ENCODE data around the gene PIP4K2C. TPM values are rescaled to one million over a fixed set of nuclear protein-coding genes. Genes with fewer than 3 reads are reported as not detected.

The PIP4K2C gene
- total RNA-seq, 1 experiment from 2014 or later: 48.7 TPM

DNA sequence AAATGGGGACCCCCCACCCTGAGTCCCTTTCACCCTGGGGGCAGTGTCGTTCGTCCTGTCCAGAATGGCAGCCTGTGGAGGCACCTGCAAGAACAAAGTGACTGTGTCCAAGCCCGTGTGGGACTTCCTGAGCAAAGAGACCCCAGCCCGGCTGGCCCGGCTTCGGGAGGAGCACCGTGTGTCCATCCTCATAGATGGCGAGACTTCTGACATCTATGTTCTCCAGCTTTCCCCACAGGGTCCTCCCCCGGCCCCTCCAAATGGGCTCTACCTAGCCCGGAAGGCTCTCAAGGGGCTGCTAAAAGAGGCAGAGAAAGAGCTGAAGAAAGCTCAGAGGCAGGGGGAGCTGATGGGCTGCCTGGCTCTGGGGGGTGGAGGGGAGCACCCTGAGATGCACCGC, 15.8 kb downstream of the PIP4K2C start:
- CTCF ChIA-PET: no interaction called here
- peaks cover 35% of the 10 kb centered on the region for H3K27me3 ChIP-seq (ENCODE audit: insufficient read depth, low read depth)
- POLR2A ChIA-PET (ENCODE audit: unreplicated experiment): no interaction called here

DNA sequence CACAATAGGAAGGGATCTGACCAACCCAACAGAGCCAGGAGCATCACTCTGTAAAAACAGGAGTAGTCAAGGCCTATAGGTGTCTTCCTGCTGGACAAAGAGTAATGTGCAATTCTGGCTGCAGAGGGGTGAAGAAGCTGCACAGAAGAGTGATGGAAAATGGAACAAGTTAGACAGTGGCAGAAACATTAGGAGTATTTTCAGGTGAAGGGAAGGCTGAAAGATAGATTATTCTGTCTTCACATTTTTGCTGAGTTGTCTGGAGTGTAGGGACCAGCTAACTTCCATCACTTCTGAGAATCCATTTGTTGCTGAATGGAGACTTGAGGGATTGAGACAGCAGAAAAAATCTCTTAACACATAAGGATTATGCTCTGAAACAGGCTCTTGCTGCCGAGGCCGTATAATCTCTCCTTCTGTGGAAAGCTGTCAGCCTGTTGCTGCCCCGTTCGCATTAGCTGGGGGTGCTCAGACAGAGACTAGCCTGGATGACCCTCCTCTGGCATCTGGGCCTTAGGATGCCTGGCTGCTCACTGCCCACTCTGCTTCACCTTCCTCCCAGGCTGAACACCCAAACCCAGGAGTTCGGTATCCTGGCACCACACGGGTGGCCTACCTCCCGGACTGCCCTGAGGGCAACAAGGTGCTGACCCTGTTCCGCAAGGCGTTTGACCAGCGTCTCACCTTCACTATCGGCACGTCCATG, 17.1 kb downstream of the PIP4K2C start:
- ChIA-PET POLR2A (ENCODE audit: unreplicated experiment) (no interaction called here), CTCF (interaction anchor here (0.7 kb wide), 1 partner anchor 41 kb away, joined by 3 read pairs; no protein-coding TSS in a partner anchor)
- Histone ChIP-seq H3K4me3 (no peak overlapping the region), H3K9me2 (ENCODE audit: insufficient read depth) (no peaks in the 10 kb centered on the region), H3K36me3 (ENCODE audit: low read depth) (no peaks in the 10 kb centered on the region), H3K27ac (no peak overlapping the region), H3K9me3 (ENCODE audit: insufficient read depth, low read depth) (no peaks in the 10 kb centered on the region), H3K79me2 (ENCODE audit: low read depth) (no peaks in the 10 kb centered on the region), H4K20me1 (ENCODE audit: insufficient read depth) (no peaks in the 10 kb centered on the region), H2AFZ (no peak overlapping the region), H3K27me3 (ENCODE audit: insufficient read depth, low read depth) (peaks cover 48% of the 10 kb centered on the region), H3K4me2 (no peak overlapping the region), H3K4me1 (replicated peaks; ENCODE audit: insufficient read depth) (no peaks in the 10 kb centered on the region), H3F3A (ENCODE audit: insufficient read depth, low read depth) (0 out of 2 replicates have a peak, but pooled peaks cover 3% of the 10 kb centered on the region)
- no peak for TF ChIP-seq EZH2 (IDR thresholded peaks at IDR 0.05; ENCODE audit: low read depth)
- TF ChIP-seq, protein P1, sequence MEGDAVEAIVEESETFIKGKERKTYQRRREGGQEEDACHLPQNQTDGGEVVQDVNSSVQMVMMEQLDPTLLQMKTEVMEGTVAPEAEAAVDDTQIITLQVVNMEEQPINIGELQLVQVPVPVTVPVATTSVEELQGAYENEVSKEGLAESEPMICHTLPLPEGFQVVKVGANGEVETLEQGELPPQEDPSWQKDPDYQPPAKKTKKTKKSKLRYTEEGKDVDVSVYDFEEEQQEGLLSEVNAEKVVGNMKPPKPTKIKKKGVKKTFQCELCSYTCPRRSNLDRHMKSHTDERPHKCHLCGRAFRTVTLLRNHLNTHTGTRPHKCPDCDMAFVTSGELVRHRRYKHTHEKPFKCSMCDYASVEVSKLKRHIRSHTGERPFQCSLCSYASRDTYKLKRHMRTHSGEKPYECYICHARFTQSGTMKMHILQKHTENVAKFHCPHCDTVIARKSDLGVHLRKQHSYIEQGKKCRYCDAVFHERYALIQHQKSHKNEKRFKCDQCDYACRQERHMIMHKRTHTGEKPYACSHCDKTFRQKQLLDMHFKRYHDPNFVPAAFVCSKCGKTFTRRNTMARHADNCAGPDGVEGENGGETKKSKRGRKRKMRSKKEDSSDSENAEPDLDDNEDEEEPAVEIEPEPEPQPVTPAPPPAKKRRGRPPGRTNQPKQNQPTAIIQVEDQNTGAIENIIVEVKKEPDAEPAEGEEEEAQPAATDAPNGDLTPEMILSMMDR (conservative IDR thresholded peaks at IDR 0.05): no peak
- BruUV-seq (replicated peaks): no TSS peak
- no peak for DNase-seq
- intact Hi-C loops (cut with micrococcal nuclease; ENCODE audit: unreplicated experiment): no loop called here

More for the DNA sequence above, 15.8 kb downstream of the PIP4K2C start:
- no peaks in the 10 kb centered on the region for H3K79me2 ChIP-seq (ENCODE audit: low read depth)
- no peak for DNase-seq
- no peaks in the 10 kb centered on the region for H3K36me3 ChIP-seq (ENCODE audit: low read depth)
- no peak overlapping the region for H3K4me2 ChIP-seq
- intact Hi-C loops (cut with micrococcal nuclease; ENCODE audit: unreplicated experiment): no loop called here
- H3K9me3 ChIP-seq (ENCODE audit: insufficient read depth, low read depth): no peaks in the 10 kb centered on the region
- no peaks in the 10 kb centered on the region for H3K9me2 ChIP-seq (ENCODE audit: insufficient read depth)
- TF ChIP-seq, protein P1 (conservative IDR thresholded peaks at IDR 0.05): no peak
- TF ChIP-seq EZH2 (IDR thresholded peaks at IDR 0.05; ENCODE audit: low read depth): no peak
- 0 out of 2 replicates have a peak, but pooled peaks cover 8% of the 10 kb centered on the region for H3F3A ChIP-seq (ENCODE audit: insufficient read depth, low read depth)
- H2AFZ ChIP-seq: no peak overlapping the region
- no peak overlapping the region for H3K4me3 ChIP-seq
- H3K4me1 ChIP-seq (replicated peaks; ENCODE audit: insufficient read depth): no peaks in the 10 kb centered on the region
- no TSS peak for BruUV-seq (replicated peaks)
- H4K20me1 ChIP-seq (ENCODE audit: insufficient read depth): no peaks in the 10 kb centered on the region
- no peak overlapping the region for H3K27ac ChIP-seq

DNA sequence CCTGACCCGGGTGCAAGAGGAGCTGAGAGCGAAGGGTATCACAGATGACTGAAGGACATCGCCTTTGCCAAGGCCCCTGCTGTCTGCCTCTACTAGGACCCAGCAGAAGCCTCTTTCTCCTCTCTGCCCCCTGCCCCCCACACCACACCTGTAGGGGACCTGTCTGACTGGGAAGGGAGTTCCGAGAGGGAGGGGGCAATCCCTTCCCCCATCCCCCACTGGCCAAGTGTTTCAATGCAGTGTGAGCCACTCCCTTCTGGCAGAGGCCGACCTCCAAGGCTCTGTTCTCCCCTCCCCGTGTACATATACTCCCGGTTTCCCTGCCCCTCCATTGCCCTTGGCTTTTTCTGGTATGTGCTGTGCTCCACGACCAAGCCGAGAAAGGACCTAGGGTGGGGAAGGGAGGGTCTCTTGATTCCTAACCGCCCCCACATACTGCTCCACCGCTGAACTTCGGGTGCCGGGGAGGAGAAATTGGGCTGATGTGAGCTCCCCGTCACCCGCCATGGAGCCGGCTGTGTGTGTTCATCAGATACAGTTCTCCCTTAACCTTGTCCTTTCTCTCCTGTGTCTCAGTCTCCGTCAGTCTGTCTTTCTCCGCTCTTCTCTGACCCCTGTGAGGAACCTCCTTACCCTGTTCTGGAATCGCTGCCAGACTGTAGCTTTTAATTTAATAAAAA, 18.2 kb downstream of the PIP4K2C start:
- Histone ChIP-seq H3F3A (ENCODE audit: insufficient read depth, low read depth) (no peaks in the 10 kb centered on the region), H3K9me3 (ENCODE audit: insufficient read depth, low read depth) (no peaks in the 10 kb centered on the region), H3K27me3 (ENCODE audit: insufficient read depth, low read depth) (peaks cover 59% of the 10 kb centered on the region), H3K4me3 (no peak overlapping the region), H3K9me2 (ENCODE audit: insufficient read depth) (no peaks in the 10 kb centered on the region), H3K4me2 (no peak overlapping the region), H4K20me1 (ENCODE audit: insufficient read depth) (no peaks in the 10 kb centered on the region), H3K4me1 (replicated peaks; ENCODE audit: insufficient read depth) (no peaks in the 10 kb centered on the region), H3K36me3 (ENCODE audit: low read depth) (no peaks in the 10 kb centered on the region), H3K27ac (no peak overlapping the region), H3K79me2 (ENCODE audit: low read depth) (no peaks in the 10 kb centered on the region), H2AFZ (no peak overlapping the region)
- BruUV-seq (replicated peaks): no TSS peak
- ChIA-PET POLR2A (ENCODE audit: unreplicated experiment) (no interaction called here), CTCF (interaction anchor here (0.6 to 0.7 kb wide), 2 partner anchors 29 to 42 kb away, joined by 3 read pairs; no protein-coding TSS in a partner anchor)
- intact Hi-C loops (cut with micrococcal nuclease; ENCODE audit: unreplicated experiment): no loop called here
- no peak for DNase-seq
- TF ChIP-seq, protein P1 (conservative IDR thresholded peaks at IDR 0.05): no peak
- no peak for TF ChIP-seq EZH2 (IDR thresholded peaks at IDR 0.05; ENCODE audit: low read depth)

All from PC-9 (cell line).